Ecto neural progenitor cell (in vitro differentiated cells): ENCODE results near the gene ATF2.

ENCODE experiments used
- DNase-seq: peaks from one replicate; pipeline ENCODE4 v3.0.0-alpha.2; 2018; ENCODE audit warnings: low spot score

ATF2 gene

DNA sequence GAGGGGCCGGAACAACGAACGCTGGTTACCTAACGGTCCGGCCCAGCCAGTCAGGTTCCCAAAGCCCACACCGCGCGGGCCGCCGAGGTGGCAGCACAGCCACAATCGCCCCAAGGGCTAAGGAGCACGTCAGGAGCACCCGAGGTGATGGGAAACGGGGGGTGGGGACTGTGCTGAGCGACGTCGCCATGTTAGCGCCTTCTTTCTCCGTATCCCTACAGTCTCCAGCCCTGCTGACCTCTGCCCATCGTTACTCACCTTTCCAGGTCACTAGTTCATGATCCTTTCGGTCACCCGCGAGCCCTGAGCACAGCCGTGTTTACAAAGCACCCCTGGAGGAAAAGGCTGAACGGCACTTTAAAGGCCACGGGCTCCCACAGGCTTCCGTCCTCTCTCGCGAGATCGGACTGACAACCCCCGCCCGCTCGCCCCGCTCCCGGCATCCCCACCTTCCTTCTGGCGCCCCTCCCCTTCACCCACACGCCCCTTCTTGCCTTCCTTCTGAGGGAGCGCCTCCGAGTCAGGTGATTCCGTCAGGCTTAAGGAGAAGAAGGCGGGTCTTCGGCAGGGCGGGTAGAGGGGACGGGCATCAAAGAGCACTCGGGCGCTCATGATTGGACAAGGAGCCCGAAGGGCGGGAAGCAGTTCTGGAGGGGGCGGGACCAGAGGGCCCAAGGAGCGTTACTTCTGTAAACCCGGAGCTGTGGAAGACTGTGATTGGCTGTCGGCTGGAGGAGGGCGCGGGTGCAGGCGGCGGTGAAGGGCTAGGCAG is at the start of gene ATF2:
TSS of gene ATF2 (minus strand) at position 412 of the 772 bp plus-strand sequence. CDS start 31,760 bp downstream, outside the sequence.
- DNase-seq, result peak; percentile 98

- DNase-seq, result no peak
Measured at GRCh38 chr2:175207741-175208438, 39.9 kb upstream of the ATF2 start.

- DNase-seq, result no peak
Measured at GRCh38 chr2:175206866-175207265, 38.9 kb upstream of the ATF2 start.

DNA sequence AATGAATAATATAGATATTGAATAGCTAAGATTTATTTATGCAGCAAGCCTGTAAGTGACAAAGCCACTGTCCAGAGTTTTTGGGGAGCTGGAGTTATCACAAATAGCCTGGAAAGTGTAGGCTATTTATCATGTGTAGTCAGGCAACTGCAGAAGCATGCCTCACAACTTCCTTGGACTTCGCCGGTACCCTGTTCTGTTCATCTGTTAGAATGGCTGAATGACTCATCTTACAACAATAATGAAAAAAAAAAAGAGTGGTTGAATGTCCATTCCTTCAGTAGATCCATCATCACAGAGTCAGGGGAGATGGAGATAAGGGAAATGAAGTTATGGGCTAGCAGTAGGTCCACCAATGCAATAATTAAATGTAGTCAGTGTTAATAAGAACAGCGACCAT is 37.5 kb upstream of the ATF2 start:
- DNase-seq, result no peak

DNA sequence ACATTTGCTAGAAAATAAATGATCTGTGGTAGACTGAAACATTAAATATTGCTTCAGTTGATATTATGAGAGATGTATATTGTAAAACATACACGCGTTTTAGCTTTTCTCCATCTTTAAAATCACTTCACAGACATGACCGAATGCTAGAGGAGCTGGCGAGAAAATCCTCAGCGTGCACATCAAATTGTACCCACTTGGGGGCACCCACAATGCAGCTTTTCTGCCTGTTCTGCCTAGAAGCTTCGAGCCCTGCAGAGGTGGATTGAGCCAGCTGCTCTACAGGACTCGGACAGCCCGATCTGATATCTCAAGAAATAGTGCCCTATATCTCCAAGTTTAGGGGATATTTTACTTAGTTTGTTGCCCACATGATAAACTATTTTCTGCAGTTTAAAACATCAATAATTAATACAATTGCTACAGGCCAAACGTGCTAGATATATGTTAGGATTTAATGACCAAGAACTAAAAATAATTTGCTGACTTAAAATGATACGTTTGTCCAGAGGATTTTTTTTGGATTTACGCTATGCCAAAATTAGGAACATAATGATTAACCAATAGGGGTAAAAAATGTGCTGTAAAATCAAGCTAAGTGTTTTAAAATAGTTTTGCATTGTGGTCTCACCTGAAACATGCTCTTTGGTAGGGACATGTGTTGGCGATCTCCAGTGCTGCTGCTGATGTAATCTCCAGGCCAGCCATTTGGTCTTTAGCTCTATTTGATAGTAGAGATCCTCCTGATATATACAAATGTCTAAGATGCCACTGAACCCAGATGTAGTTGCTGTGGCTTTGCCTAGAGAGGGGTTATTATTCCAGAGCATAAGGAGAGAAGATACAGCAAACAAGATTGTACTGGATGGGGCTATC is 35.9 kb upstream of the ATF2 start:
- peak; percentile 69 for DNase-seq

DNA sequence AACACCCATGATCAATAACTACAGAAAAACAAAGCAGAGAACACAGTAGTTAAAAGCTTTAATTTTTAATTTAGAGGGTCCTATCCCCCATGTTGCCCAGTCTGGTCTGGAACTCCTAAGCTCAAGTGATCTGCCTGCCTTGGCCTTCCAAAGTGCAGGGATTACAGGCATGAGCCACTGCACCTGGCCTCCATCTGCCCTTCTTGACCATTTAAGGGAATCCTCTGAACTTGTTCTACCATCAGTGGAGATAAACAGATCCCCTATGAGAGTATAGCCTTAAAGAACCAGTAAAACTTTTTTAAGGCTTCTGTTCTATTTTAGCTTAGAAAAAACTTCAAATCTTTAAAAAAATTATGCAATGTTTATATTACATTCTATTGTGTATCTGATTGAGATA is 27.0 kb upstream of the ATF2 start:
- no peak for DNase-seq

GRCh38 chr2:175188761-175189160 is 20.8 kb upstream of the ATF2 start:
- DNase-seq, result no peak

DNA sequence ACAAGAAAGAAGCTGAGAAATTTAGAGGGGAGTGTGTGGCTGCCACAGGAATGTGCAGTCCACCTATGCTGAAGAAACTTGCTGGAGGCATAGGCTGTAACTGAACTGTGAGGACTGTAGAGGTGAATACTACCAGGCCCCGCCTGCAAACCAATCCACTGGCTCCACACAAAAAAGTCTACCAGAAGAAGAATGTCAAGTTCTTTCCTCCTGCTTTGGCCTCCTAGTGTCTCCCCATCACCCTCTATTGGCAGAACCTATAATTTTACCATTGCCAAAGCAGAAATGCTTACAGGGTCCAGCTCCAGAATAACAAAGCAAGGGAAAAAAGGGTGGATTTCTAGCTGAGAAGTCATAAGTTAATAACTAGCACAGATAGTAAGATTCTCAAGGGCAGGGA is 19.4 kb upstream of the ATF2 start:
- DNase-seq, result no peak

DNA sequence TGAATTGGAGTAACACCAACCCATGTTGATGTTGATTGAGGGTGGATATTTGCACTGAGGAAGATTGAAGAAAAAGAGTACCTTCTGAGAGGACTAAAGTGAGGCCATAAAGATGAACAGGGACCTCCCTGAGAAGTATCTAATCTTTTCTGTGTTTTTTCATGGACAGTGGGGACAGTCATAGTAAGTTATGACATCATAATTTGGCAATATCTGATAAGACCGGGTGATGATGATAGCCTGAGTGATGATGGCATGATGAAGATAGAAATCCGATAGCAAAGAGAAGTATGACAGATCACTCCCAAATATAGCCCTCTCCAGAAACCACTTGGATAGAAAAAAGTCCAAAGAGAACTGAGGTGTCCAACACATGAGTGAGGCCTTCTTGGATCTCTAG is 15.7 kb upstream of the ATF2 start:
- no peak for DNase-seq

DNA sequence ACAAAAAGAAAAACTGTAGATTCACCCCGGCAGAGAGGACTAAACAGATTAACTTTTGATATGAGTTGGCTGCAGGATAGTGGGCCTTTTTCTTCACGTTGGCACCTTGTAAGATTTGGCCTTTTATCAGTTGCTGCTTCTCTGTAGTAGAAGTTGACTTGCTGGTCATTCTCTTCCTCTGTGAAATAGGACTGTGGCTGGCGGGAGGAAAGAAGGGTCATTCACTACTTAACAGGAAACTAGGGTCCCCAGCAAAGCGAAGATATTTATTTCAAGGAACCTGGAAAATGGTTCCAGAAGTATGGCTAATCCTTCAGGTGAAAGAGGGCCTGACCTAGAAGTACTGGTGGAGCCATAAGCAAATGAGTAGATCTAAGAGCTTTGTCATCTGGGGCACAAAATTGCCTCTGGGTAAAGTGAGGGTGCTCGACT is 13.9 kb upstream of the ATF2 start:
- no peak for DNase-seq

DNA sequence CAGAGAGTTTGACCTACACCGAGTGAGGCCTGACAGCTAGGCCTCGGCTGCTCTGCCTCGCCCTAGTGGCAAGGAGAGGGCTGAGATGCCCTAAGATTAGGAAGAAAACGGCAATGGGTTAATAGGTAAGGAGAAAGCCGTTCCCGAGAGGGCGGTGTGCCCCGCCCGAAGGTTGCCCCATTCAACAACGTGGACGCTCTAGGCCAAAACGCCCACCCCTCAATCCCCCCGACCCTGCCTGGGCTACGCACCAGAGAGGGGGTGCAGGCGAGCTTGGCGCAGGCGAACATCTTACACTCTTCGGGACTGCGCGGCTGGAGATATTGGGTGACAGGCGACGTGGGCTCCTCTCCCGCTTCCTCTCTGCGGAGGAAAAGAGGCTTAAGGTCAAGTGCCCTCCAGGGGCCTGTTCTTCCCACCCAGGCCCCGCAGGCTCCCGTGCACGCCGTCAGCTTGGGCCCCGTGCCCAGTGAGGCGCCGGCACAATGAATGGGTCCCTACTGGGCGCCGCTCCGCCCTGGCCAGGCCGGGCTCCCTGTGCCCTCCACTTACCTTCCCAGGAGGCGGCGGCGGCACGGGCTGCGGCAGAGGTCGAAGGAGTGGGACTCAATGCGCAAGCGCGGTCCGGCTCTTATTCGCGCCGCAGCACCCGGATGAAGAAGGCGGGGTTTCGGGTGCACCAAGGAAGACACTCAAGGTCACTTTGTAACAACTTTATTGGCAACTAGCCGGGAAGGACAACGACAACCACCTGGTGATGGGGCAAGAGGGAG is 13.3 kb upstream of the ATF2 start, which contains the start of gene ATP5MC3:
TSS of gene ATP5MC3 (minus strand) at position 607 of the 773 bp plus-strand sequence. CDS start at position 290, 317 bp downstream.
- peak; percentile 93 for DNase-seq

DNA sequence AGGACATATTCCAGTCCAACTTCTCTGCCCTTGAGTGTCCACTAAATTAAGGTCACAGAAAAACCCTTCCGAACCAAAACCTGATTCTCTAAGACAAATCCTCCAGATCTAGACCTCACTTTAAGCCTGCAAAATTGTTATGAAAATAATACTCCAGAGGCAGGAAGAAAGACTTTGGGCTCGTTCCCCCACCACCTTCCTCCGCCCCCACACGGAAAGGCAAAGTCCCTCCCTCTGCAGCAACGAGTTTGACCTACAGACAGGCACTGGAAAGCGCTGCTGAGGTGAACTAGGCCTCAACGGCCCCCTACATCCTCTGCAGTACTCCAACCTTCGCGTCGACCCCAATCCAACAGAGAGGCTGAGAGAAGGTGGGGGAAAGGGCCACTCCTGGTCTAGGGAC is 12.7 kb upstream of the ATF2 start:
- DNase-seq, result peak; percentile 57

- DNase-seq, result no peak
Measured at GRCh38 chr2:175176624-175177023, 8.6 kb upstream of the ATF2 start.

DNA sequence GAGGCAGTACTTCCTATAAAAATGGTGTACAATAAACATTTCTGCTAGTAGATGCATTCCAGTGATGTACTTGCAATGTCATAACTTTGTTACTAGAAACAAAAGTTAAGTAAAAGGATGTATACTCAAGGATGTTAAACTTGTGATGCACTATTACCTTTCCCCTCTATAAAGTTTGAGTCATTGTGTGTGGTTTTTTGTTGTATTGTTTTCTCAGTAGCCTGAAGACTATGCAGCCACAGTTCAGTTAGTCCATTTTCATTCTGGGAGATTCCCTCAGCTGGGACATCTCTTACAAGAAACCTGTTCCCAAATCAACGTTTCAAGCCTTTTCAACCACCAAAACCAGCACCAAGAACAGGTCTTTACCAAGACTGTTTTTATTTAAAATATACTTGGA is 7.9 kb upstream of the ATF2 start:
- no peak for DNase-seq

GRCh38 chr2:175175320-175175719 is 7.3 kb upstream of the ATF2 start:
- no peak for DNase-seq

- DNase-seq, result no peak
Measured at GRCh38 chr2:175170659-175171304, 2.8 kb upstream of the ATF2 start.

GRCh38 chr2:175169191-175169590 is 1.2 kb upstream of the ATF2 start:
- DNase-seq, result no peak

DNA sequence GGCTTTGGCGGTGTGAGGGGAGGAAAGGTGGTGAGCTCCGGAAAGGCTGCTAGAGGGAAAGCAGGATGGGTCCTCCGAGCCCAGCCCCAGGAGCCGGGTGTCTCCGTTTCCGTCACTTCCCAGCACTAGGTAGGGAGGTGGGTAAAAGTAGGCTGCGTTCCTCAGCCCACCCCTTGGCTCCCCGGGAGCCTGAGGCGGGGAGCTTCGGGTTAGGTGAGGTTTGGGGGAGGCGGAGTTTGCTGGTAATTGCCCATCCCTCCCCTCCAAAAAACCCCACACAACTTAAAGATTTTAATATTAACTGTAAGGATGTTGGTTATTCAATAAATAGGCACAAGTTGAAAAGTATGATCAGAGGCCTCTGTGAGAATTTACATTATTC is 552 bp upstream of the ATF2 start:
- no peak for DNase-seq

DNA sequence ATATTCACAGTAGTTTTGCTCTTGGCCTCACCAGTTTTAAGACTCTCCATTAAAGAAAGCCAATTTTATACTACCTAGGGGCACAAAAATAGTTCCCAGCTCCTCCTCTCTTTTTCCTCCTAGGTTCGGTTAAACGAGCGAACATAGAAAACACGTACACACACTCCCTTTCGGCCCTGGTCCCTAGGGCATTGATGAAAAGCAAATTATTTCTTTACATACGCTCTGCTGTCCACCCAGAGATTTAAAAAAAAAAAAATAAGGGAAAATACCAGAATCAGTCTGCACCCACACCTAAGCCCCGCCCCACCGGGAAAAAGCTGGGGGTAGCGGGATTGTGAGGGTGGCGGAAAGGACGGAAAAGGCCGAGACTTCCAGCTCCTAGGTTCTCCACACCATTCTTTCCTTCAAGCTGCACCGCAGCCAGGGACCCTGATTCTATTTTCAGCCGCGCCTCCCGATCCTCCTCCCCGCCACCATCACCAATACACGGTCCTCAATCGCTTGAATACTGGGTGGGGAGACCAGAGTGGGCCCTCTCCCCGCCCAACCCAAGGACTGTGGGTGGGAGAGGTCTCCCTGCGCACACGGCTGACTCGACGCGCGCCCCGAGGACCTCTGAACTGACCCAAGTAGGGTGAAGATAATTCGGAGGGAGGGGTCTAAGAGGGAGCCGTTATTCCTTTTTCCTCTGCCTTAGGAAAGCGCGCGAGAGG is 769 bp downstream of the ATF2 start:
- no peak for DNase-seq

GRCh38 chr2:175166216-175166824 is 1.7 kb downstream of the ATF2 start:
- no peak for DNase-seq
